Measurements from ENCODE around the gene SLC4A1AP. TPM values are rescaled to one million over a fixed set of nuclear protein-coding genes. Genes with fewer than 3 reads are reported as not detected.

SLC4A1AP gene
- total RNA-seq, 1 donor from 2014 or later, result 18.7 TPM

DNA sequence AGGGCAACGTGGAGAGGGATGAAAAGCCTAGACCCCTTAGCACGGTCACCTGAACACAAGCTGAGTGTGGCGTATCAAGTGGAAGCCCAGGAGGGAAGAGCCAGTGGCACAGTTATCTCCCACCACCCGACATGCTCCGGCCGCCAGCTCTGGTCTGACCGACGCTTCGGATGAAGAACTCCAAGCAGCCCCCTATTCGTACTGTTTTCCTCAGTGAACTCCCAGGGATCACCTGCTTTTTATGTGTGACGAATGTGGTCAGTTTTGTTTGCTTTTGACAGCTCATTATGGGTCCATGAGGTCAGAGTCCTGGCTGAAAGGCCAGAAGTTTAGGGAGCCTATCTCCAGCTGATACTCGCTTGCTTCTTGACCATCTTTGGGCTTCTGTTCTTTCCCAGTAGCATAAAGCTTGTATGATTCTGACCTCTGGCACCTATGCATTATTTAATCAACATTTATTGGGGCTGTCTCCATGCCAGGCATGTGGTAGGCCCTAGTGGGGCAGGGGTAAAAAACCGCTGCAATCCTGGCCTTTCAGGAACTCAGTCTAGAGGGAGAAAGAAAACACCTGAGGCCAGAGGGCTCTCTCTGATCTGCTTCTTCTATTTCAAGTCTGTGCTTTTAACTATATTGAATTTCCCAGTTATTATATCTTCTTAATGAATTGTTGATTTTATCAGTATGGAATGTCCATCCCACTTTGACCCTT, 74.8 kb downstream of the SLC4A1AP start:
- no peak for DNase-seq (ENCODE audit: low read depth in 2 of 2)

DNA sequence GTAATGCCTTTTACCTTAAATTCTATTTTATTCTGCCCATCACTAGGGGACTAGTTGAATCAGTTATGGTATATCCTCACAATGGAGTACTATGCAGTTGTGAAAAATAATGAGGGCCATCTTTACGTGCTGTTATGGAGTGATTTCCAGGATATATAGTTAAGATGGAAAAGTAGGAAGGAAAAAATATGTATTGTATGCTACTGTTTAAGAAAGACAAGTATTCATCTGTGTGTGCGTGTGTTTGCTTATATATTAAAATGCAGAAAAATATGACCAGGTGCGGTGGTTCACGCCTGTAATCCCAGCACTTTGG, 75.3 kb downstream of the SLC4A1AP start:
- DNase-seq (ENCODE audit: low read depth in 2 of 2), result no peak

DNA sequence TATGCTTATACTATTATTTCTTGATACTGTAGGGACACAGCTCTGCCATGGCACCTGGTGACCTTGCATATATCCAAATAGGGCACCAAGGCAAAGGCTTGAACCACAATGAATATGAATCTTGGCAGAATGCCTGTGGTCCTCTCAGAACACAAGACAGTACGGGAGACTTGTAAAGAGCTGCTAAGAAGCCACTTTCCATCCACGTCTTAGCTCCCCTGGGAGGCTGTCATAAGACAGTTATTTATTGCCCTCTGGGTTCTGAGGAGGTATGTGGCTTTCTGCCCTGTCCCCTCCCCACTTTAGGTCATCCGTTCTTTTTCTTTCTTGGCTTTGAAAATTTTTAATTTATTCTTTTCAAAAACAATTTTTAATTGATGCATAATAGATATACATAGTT, 78.0 kb downstream of the SLC4A1AP start:
- no peak for DNase-seq (ENCODE audit: low read depth in 2 of 2)

DNA sequence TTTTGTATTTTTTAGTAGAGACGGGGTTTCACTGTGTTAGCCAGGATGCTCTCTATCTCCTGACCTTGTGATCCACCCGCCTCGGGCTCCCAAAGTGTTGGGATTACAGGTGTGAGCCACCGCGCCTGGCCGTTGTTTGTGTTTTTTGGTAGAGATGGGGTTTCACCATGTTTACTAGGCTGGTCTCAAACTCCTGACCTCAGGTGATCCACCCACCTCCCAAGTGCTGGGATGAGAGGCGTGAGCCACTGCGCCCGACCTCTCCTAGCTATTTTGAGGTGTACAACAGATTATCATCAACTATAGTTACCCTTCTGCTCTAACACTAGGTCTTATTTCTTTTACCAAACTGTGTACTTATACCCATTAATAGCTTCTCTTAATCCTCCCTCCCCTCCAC, 78.9 kb downstream of the SLC4A1AP start:
- no peak for DNase-seq (ENCODE audit: low read depth in 2 of 2)

Other genes with a start within 250 kb of the SLC4A1AP start
- 71.9 and 79.0 TPM in 2 replicates for gene NRBP1, start 235.3 kb upstream of the SLC4A1AP start, total RNA-seq
- gene KRTCAP3, start 221.5 kb upstream of the SLC4A1AP start, total RNA-seq, result not detected in 2 replicates
- gene IFT172, start 174.1 kb upstream of the SLC4A1AP start, total RNA-seq, result 7.6 and 8.5 TPM in 2 replicates
- gene FNDC4, start 168.7 kb upstream of the SLC4A1AP start, total RNA-seq, result 8.3 and 10.9 TPM in 2 replicates
- 0.22 TPM in 1 of 2 replicates, not detected in the other for gene GCKR, start 167.1 kb upstream of the SLC4A1AP start, total RNA-seq
- gene ZNF512, start 80.8 kb upstream of the SLC4A1AP start, total RNA-seq, result 8.9 and 11.3 TPM in 2 replicates
- gene CCDC121, start 34.9 kb upstream of the SLC4A1AP start, total RNA-seq, result 1.1 and 2.6 TPM in 2 replicates
- gene GPN1, start 34.8 kb upstream of the SLC4A1AP start, total RNA-seq, result 26.4 and 27.6 TPM in 2 replicates
- 8.7 and 18.3 TPM in 2 replicates for gene SUPT7L, start 275 bp upstream of the SLC4A1AP start, total RNA-seq
- 71.5 and 72.8 TPM in 2 replicates for gene MRPL33, start 107.8 kb downstream of the SLC4A1AP start, total RNA-seq
- gene RBKS, start 226.5 kb downstream of the SLC4A1AP start, total RNA-seq, result 1.1 and 1.4 TPM in 2 replicates
- gene BABAM2, start 226.8 kb downstream of the SLC4A1AP start, total RNA-seq, result 12.6 and 14.7 TPM in 2 replicates